Activated CD8-positive, alpha-beta T cell treated with anti-CD3 and anti-CD28 coated beads for 36 hours (primary cell): ENCODE measurements around the gene RGS19. TPM values are rescaled to one million over a fixed set of nuclear protein-coding genes. Genes with fewer than 3 reads are reported as not detected.

ENCODE experiments used
- ATAC-seq: fragments of 200-7000 bp; cut with Tn5 transposase; one replicate; pipeline ENCODE4 v1.10.0; 2021; ENCODE audit warnings: mild to moderate bottlenecking, moderate library complexity
- CTCF ChIA-PET: fragments of 350-600 bp; sonication (Branson Sonifier 250); formaldehyde crosslinking; loops from one replicate; lab custom pipeline; 2021; ENCODE audit warnings: antibody characterized with exemption; lab: Charles Lee
- POLR2A ChIA-PET: fragments of 350-600 bp; sonication (Branson Sonifier 250); formaldehyde crosslinking; loops from one replicate; lab custom pipeline; 2021; ENCODE audit warnings: antibody characterized with exemption; lab: Charles Lee
- DNase-seq: peaks from one replicate; pipeline ENCODE4 v3.0.0-alpha.2; 2020
- H3K27ac Mint-ChIP-seq: one replicate; pipeline ENCODE4 v1.8.0; 2021; ENCODE audit warnings: mild to moderate bottlenecking, mixed read lengths
- H3K27me3 Mint-ChIP-seq: one replicate; pipeline ENCODE4 v1.8.0; 2021; ENCODE audit warnings: mixed read lengths
- H3K36me3 Mint-ChIP-seq: one replicate; pipeline ENCODE4 v1.8.0; 2021; ENCODE audit warnings: low read depth, mixed read lengths
- H3K4me1 Mint-ChIP-seq: one replicate; pipeline ENCODE4 v1.8.0; 2021; ENCODE audit warnings: low read depth, mixed read lengths
- H3K4me3 Mint-ChIP-seq: one replicate; pipeline ENCODE4 v1.8.0; 2021; ENCODE audit warnings: mild to moderate bottlenecking, moderate library complexity, mixed read lengths
- H3K9me3 Mint-ChIP-seq: one replicate; pipeline ENCODE4 v1.8.0; 2021; ENCODE audit warnings: mixed read lengths
- CTCF ChIP-seq: fragments of 200-600 bp; IDR thresholded peaks from one replicate; pipeline ENCODE4 v1.8.0; 2022; ENCODE audit warnings: antibody characterized with exemption, mild to moderate bottlenecking
- intact Hi-C: fragments of 100-400 bp; cut with micrococcal nuclease; formaldehyde crosslinking; loops from one replicate; pipeline ENCODE4 v1.10.0; 2022
- total RNA-seq, 2 experiments: library from RNA; stranded (reverse); gene quantifications; one replicate each; pipeline ENCODE4 v1.2.3, GENCODE V29; 2021

Gene RGS19
- total RNA-seq, 2 experiments from 2014 or later = 42.5 to 44.1 TPM

- Mint-ChIP-seq H3K4me3 (peak overlapping the region; percentile 24), H3K27ac (no peak overlapping the region), H3K9me3 (peaks cover 2% of the 10 kb centered on the region), H3K36me3 (peaks cover 2% of the 10 kb centered on the region), H3K27me3 (peaks cover 14% of the 10 kb centered on the region), H3K4me1 (peaks cover 16% of the 10 kb centered on the region)
- ChIA-PET CTCF (interaction anchor here (0.7 to 5.1 kb wide), 6 partner anchors 8 to 20 kb away, joined by 3 to 30 read pairs (median 3); partner anchors contain the start of gene LKAAEAR1), POLR2A (interaction anchor here (0.6 kb wide), 1 partner anchor 176 kb away, joined by 3 read pairs; no protein-coding TSS in a partner anchor)
- TF ChIP-seq CTCF = no peak
- peak; percentile 0 for DNase-seq
- intact Hi-C loops = no loop called here
- ATAC-seq = no peak
These were observed 21.8 kb upstream of the RGS19 start for GRCh38 chr20:64100946-64101688.

- Mint-ChIP-seq H3K27me3 (peaks cover 14% of the 10 kb centered on the region), H3K4me3 (no peak overlapping the region), H3K9me3 (peaks cover 2% of the 10 kb centered on the region), H3K36me3 (peaks cover 2% of the 10 kb centered on the region), H3K27ac (no peak overlapping the region), H3K4me1 (peaks cover 16% of the 10 kb centered on the region)
- TF ChIP-seq CTCF = no peak
- no peak for ATAC-seq
- ChIA-PET POLR2A (no interaction called here), CTCF (interaction anchor here (1.6 to 5.1 kb wide), 2 partner anchors 17 to 20 kb away, joined by 3 to 30 read pairs; no protein-coding TSS in a partner anchor)
- intact Hi-C loops = no loop called here
- no peak for DNase-seq
These were observed 21.2 kb upstream of the RGS19 start for GRCh38 chr20:64100566-64100888.

- peaks cover 14% of the 10 kb centered on the region for H3K27me3 Mint-ChIP-seq
- peaks cover 2% of the 10 kb centered on the region for H3K36me3 Mint-ChIP-seq
- peaks cover 2% of the 10 kb centered on the region for H3K9me3 Mint-ChIP-seq
- peaks cover 16% of the 10 kb centered on the region for H3K4me1 Mint-ChIP-seq
- no peak overlapping the region for H3K27ac Mint-ChIP-seq
- no peak for TF ChIP-seq CTCF
- H3K4me3 Mint-ChIP-seq = no peak overlapping the region
- intact Hi-C loops = no loop called here
- peak; percentile 63 for ATAC-seq
- peak; percentile 46 for DNase-seq
- CTCF ChIA-PET = interaction anchor here (0.7 to 5.1 kb wide), 3 partner anchors 10 to 21 kb away, joined by 3 to 30 read pairs (median 3); no protein-coding TSS in a partner anchor
- POLR2A ChIA-PET = no interaction called here
These were observed 20.7 kb upstream of the RGS19 start for GRCh38 chr20:64099880-64100565.

GRCh38 chr20:64099086-64099786 lies 19.9 kb upstream of the RGS19 start:
- Mint-ChIP-seq H3K4me3 (no peak overlapping the region), H3K9me3 (peaks cover 2% of the 10 kb centered on the region), H3K4me1 (peaks cover 16% of the 10 kb centered on the region), H3K36me3 (peaks cover 2% of the 10 kb centered on the region), H3K27me3 (peaks cover 14% of the 10 kb centered on the region), H3K27ac (no peak overlapping the region)
- DNase-seq (no peak), ATAC-seq (no peak)
- CTCF ChIA-PET = interaction anchor here (0.7 to 5.1 kb wide), 3 partner anchors 10 to 22 kb away, joined by 3 to 30 read pairs (median 3); no protein-coding TSS in a partner anchor
- no peak for TF ChIP-seq CTCF
- POLR2A ChIA-PET = interaction anchor here (1.0 to 1.1 kb wide), 2 partner anchors 12 to 15 kb away, joined by 3 to 4 read pairs; partner anchors contain the start of gene LKAAEAR1
- intact Hi-C loops = no loop called here
